ENCODE data around the gene SLC25A11.

The SLC25A11 gene

GRCh38 chr17:4969551-4970173 lies 29.8 kb upstream of the SLC25A11 start:
- Mint-ChIP-seq H3K36me3 (no peaks in the 10 kb centered on the region), H3K4me1 (peaks cover 16% of the 10 kb centered on the region), H3K27ac (no peak overlapping the region), H3K4me3 (no peak overlapping the region), H3K9me3 (no peaks in the 10 kb centered on the region)
- ATAC-seq (peak; percentile 40), DNase-seq (ENCODE audit: low spot score in 2 of 2) (peak; percentile 38 to 80)

- DNase-seq (ENCODE audit: low spot score in 2 of 2) (peak; percentile 39 to 81), ATAC-seq (peak; percentile 65)
- Mint-ChIP-seq H3K27ac (no peak overlapping the region), H3K9me3 (no peaks in the 10 kb centered on the region), H3K36me3 (no peaks in the 10 kb centered on the region), H3K4me1 (peaks cover 16% of the 10 kb centered on the region), H3K4me3 (no peak overlapping the region)
These were observed 29.3 kb upstream of the SLC25A11 start for GRCh38 chr17:4969047-4969550.

- Mint-ChIP-seq H3K27ac (no peak overlapping the region), H3K4me1 (peaks cover 16% of the 10 kb centered on the region), H3K4me3 (no peak overlapping the region), H3K9me3 (no peaks in the 10 kb centered on the region), H3K36me3 (peaks cover under 1% of the 10 kb centered on the region)
- ATAC-seq (no peak), DNase-seq (ENCODE audit: low spot score in 2 of 2) (peak in 1 of 2 donors; percentile 75)
These were observed 28.7 kb upstream of the SLC25A11 start for GRCh38 chr17:4968486-4969046.

- H3K36me3 Mint-ChIP-seq: peaks cover 8% of the 10 kb centered on the region
- no peak within 1 kb of the TSS for H3K4me3 Mint-ChIP-seq
- peak; percentile 76 for ATAC-seq
- DNase-seq (ENCODE audit: low spot score in 2 of 2): peak; percentile 94 to 99
- peaks cover 16% of the 10 kb centered on the region for H3K4me1 Mint-ChIP-seq
- no peaks in the 10 kb centered on the region for H3K9me3 Mint-ChIP-seq
- no peak within 1 kb of the TSS for H3K27ac Mint-ChIP-seq
These were observed 28.0 kb upstream of the SLC25A11 start, which contains the start of gene SPAG7 for GRCh38 chr17:4967539-4968485. Gene SPAG7, minus strand, starts transcription at chr17:4967817. Its CDS starts 13 bp downstream, at chr17:4967804.

GRCh38 chr17:4966844-4967538 lies 27.1 kb upstream of the SLC25A11 start:
- ATAC-seq (peak; percentile 81), DNase-seq (ENCODE audit: low spot score in 2 of 2) (no peak)
- Mint-ChIP-seq H3K4me1 (peaks cover 16% of the 10 kb centered on the region), H3K9me3 (no peaks in the 10 kb centered on the region), H3K27ac (no peak overlapping the region), H3K36me3 (peaks cover 8% of the 10 kb centered on the region), H3K4me3 (no peak overlapping the region)

GRCh38 chr17:4965311-4965986 lies 25.6 kb upstream of the SLC25A11 start:
- H3K36me3 Mint-ChIP-seq: peaks cover 22% of the 10 kb centered on the region
- H3K27ac Mint-ChIP-seq: no peak overlapping the region
- no peak overlapping the region for H3K4me3 Mint-ChIP-seq
- H3K9me3 Mint-ChIP-seq: no peaks in the 10 kb centered on the region
- ATAC-seq (no peak), DNase-seq (ENCODE audit: low spot score in 2 of 2) (no peak)
- H3K4me1 Mint-ChIP-seq: peaks cover 19% of the 10 kb centered on the region

- Mint-ChIP-seq H3K27ac (peak overlapping the region; percentile 16), H3K4me3 (no peak overlapping the region), H3K4me1 (peaks cover 11% of the 10 kb centered on the region), H3K36me3 (peaks cover 43% of the 10 kb centered on the region), H3K9me3 (no peaks in the 10 kb centered on the region)
- DNase-seq (ENCODE audit: low spot score in 2 of 2): no peak
- no peak for ATAC-seq
These were observed 20.6 kb upstream of the SLC25A11 start for GRCh38 chr17:4960279-4960922.

- Mint-ChIP-seq H3K27ac (peak overlapping the region; percentile 83), H3K9me3 (no peaks in the 10 kb centered on the region), H3K4me1 (peaks cover 6% of the 10 kb centered on the region), H3K4me3 (no peak overlapping the region), H3K36me3 (peaks cover 43% of the 10 kb centered on the region)
- ATAC-seq: peak; percentile 11
- DNase-seq (ENCODE audit: low spot score in 2 of 2): no peak
These were observed 19.6 kb upstream of the SLC25A11 start for GRCh38 chr17:4959261-4959965.

GRCh38 chr17:4958102-4958501 lies 18.3 kb upstream of the SLC25A11 start:
- ATAC-seq (no peak), DNase-seq (ENCODE audit: low spot score in 2 of 2) (no peak)
- Mint-ChIP-seq H3K4me3 (no peak overlapping the region), H3K36me3 (peaks cover 37% of the 10 kb centered on the region), H3K27ac (no peak overlapping the region), H3K4me1 (peaks cover 6% of the 10 kb centered on the region), H3K9me3 (no peaks in the 10 kb centered on the region)

- DNase-seq (ENCODE audit: low spot score in 2 of 2): no peak
- peaks cover 10% of the 10 kb centered on the region for H3K4me1 Mint-ChIP-seq
- H3K27ac Mint-ChIP-seq: peak overlapping the region; percentile 45
- ATAC-seq: peak; percentile 31
- no peak overlapping the region for H3K4me3 Mint-ChIP-seq
- no peaks in the 10 kb centered on the region for H3K9me3 Mint-ChIP-seq
- H3K36me3 Mint-ChIP-seq: peaks cover 32% of the 10 kb centered on the region
These were observed 16.7 kb upstream of the SLC25A11 start for GRCh38 chr17:4956493-4957061.

- Mint-ChIP-seq H3K36me3 (peaks cover 25% of the 10 kb centered on the region), H3K9me3 (no peaks in the 10 kb centered on the region), H3K27ac (no peak overlapping the region), H3K4me3 (no peak overlapping the region), H3K4me1 (peaks cover 19% of the 10 kb centered on the region)
- no peak for ATAC-seq
- DNase-seq (ENCODE audit: low spot score in 2 of 2): no peak
These were observed 15.2 kb upstream of the SLC25A11 start for GRCh38 chr17:4955091-4955490.

- no peaks in the 10 kb centered on the region for H3K9me3 Mint-ChIP-seq
- no peak overlapping the region for H3K27ac Mint-ChIP-seq
- H3K4me3 Mint-ChIP-seq: no peak overlapping the region
- ATAC-seq: no peak
- peaks cover 22% of the 10 kb centered on the region for H3K4me1 Mint-ChIP-seq
- peaks cover 20% of the 10 kb centered on the region for H3K36me3 Mint-ChIP-seq
- DNase-seq (ENCODE audit: low spot score in 2 of 2): no peak
These were observed 13.7 kb upstream of the SLC25A11 start for GRCh38 chr17:4953451-4953961.

- no peak for ATAC-seq
- peak overlapping the region; percentile 93 for H3K4me3 Mint-ChIP-seq
These were observed 11.6 kb upstream of the SLC25A11 start for GRCh38 chr17:4951486-4951885.

More at GRCh38 chr17:4951486-4951885, 11.6 kb upstream of the SLC25A11 start:
- H3K36me3 Mint-ChIP-seq: peaks cover 34% of the 10 kb centered on the region
- H3K27ac Mint-ChIP-seq: peak overlapping the region; percentile 99
- no peak for DNase-seq (ENCODE audit: low spot score in 2 of 2)
- H3K4me1 Mint-ChIP-seq: peaks cover 31% of the 10 kb centered on the region
- no peaks in the 10 kb centered on the region for H3K9me3 Mint-ChIP-seq

All from stimulated activated effector memory CD8-positive, alpha-beta T cell treated with anti-CD3 and anti-CD28 coated beads, Interleukin-12 subunit alpha, Interleukin-12 subunit beta, amount 100 ng/mL, for 72 hours (primary cell).